ENCODE data around the gene IGSF10.

IGSF10 gene

DNA sequence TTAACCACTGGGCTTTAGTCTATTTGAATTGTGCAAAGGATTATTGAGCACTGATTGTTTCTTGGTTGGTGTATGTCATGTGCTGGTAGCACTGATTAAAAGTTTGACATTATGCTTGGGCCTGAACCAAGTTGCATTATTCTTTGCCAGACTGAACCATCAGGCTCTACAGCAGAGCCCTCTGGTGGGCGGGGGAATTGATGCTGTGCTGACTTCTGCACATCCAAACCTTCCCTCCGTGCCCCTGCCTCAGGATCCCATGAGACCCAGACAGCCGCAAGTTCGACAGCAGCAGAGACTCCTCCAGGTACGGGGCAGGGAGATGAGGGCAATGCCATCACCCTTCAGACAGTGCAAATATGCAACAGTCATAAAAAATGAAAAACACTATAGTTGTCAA lies 47.9 kb downstream of the IGSF10 start:
- no peak for DNase-seq
